Stimulated activated naive CD8-positive, alpha-beta T cell treated with anti-CD3 and anti-CD28 coated beads, Interleukin-15, amount 100 ng/mL, for 72 hours (primary cell): Measurements from ENCODE around the gene SH3TC1.

Experiments
- ATAC-seq: fragments of 150-1000 bp; cut with Tn5 transposase; 2 replicates; pipeline ENCODE4 v1.10.0; 2021; ENCODE audit warnings: mild to moderate bottlenecking, moderate library complexity
- DNase-seq, 2 donors: peaks; one replicate each; pipeline ENCODE4 v3.0.0; 2021 to 2022
- H3K27ac Mint-ChIP-seq, 2 donors: one replicate each; pipeline ENCODE4 v1.8.0; 2022; ENCODE audit warnings: mild to moderate bottlenecking in 2 of 2, mixed read lengths in 2 of 2, moderate library complexity in 2 of 2
- H3K27me3 Mint-ChIP-seq: one replicate; pipeline ENCODE4 v1.8.0; 2022; ENCODE audit warnings: mixed read lengths
- H3K4me1 Mint-ChIP-seq: one replicate; pipeline ENCODE4 v1.8.0; 2022; ENCODE audit warnings: mild to moderate bottlenecking, mixed read lengths
- H3K4me3 Mint-ChIP-seq, 2 donors: one replicate each; pipeline ENCODE4 v1.8.0; 2022; ENCODE audit warnings: mild to moderate bottlenecking in 2 of 2, mixed read lengths in 2 of 2, moderate library complexity in 1 of 2
- H3K9me3 Mint-ChIP-seq, 2 donors: one replicate each; pipeline ENCODE4 v1.8.0; 2022; ENCODE audit warnings: mixed read lengths in 2 of 2

Gene SH3TC1

DNA sequence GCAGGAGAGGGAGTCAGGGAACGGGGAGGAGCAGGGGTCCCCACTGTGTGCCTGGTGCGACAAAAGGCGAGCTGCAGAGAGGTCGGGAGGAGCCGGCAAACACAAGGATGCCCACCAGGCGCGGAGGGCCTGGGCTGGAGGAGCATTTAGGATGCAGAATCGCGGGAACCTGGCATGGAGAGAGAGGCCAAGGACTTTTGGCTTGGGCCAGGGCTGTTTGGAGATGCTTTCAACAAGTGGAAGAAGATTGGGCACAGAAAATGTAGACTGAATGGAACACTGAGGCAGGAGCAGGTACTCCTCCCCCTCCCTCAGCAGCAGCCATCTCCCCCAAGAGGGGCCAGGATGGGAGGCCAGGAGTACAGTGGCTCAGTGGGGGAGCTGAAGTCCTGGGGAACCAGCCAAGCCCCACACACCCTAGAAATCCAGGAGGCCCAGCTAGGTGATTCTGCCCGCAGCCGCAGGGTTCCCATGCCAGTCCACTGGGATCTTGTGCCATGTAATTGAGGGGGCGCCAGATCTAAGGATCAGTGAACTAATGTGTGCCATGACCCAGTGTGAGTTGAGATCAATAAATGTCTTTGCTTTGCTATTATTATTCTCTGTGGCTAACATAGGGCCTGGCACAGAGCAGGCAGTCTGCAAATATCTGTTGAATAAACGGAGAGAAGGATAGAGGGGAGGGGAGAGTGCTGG lies 39.4 kb upstream of the SH3TC1 start:
- peak overlapping the region; percentile 96 to 100 for H3K4me3 Mint-ChIP-seq

DNA sequence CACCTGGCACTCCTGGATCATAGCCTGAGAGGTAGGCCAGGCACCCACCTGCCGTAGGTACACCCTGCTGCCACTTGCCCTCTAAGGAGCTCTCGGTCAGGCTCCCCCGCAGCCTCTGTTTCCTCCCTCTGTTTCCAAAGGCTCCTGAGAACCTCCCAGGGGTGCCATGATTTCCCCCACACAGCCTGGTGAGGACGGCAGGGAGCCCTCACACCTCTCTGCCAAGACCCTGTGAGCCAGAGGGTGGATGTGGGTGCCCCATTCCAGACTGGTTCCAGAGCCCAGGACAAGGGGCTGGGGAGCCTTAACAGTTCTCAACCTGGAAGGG lies 38.9 kb upstream of the SH3TC1 start:
- Mint-ChIP-seq H3K4me3 (peak overlapping the region; percentile 96 to 100), H3K27ac (no peak overlapping the region), H3K4me1 (peaks cover 20% of the 10 kb centered on the region), H3K27me3 (peaks cover 24% of the 10 kb centered on the region), H3K9me3 (no peaks in the 10 kb centered on the region)
- DNase-seq (no peak), ATAC-seq (no peak)

More for the DNA sequence above, 39.4 kb upstream of the SH3TC1 start:
- Mint-ChIP-seq H3K27ac (no peak overlapping the region), H3K27me3 (peaks cover 24% of the 10 kb centered on the region), H3K4me1 (peaks cover 20% of the 10 kb centered on the region), H3K9me3 (no peaks in the 10 kb centered on the region)
- no peak for ATAC-seq
- DNase-seq: no peak

DNA sequence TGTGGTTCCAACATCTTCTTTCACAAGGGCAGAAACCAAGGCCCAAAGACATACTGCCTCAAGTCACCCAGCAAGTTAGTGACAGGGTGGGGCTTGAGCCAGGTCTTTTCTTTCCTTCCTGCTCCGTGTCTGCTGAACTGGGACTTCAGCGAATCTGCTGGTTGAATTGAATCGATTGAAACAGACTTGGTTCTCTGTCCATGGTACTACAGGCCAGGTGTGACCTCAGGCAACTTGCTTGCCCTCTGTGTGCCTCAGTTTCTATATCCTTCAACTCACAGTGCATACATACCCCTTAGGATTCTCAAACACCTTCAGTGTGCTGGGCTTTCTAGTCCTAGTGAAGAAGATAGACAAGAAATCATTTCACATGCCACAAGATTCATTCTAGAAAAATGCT lies 38.5 kb upstream of the SH3TC1 start:
- Mint-ChIP-seq H3K4me1 (peaks cover 20% of the 10 kb centered on the region), H3K27me3 (peaks cover 24% of the 10 kb centered on the region), H3K4me3 (no peak overlapping the region), H3K27ac (no peak overlapping the region), H3K9me3 (no peaks in the 10 kb centered on the region)
- no peak for ATAC-seq
- no peak for DNase-seq

DNA sequence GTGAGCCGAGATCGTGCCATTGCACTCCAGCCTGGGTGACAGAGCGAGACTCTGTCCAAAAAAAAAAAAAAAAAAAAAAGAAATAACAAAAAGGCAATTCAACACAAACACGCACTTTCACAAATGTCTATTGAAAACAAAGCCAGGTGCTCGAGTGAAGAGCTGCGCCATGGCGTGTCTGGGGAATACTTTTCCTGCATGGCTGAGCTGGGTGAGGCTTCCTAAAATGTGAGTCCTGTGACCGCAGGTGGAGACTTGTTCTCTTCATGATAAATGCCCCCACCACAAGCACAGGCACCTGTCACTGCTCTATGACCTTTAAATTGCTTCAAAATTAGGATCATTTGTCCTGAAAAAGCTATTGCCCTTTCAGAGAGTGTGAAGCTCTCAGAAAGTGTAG lies 36.5 kb upstream of the SH3TC1 start:
- ATAC-seq: no peak
- no peak overlapping the region for H3K27ac Mint-ChIP-seq
- H3K9me3 Mint-ChIP-seq: peaks cover 0 to 8% of the 10 kb centered on the region in 2 donors

DNA sequence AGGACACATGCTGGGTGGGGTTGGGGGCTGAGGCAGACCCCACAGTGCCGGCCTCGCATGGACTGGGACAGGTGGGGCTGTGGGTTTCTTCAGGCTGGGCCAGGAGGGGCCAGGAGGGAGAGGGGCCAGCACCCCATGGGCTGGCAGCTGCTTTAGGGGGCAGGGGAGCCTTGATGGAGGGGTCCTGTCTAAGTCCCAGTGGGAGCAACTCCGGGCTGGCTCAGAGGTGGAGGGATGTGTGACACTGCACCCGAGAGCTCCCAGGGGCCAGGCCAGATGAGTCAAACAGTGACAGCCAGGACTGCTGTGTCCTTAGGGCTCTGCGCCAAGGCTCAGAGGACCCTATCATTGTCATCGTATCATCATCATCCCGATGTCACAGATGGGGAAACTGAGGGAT lies 36.1 kb upstream of the SH3TC1 start:
- peaks cover 0 to 8% of the 10 kb centered on the region in 2 donors for H3K9me3 Mint-ChIP-seq
- peaks cover 15% of the 10 kb centered on the region for H3K4me1 Mint-ChIP-seq
- ATAC-seq (no peak), DNase-seq (no peak)
- peaks cover 13% of the 10 kb centered on the region for H3K27me3 Mint-ChIP-seq
- no peak overlapping the region for H3K27ac Mint-ChIP-seq
- no peak overlapping the region for H3K4me3 Mint-ChIP-seq

More for the DNA sequence above, 36.5 kb upstream of the SH3TC1 start:
- DNase-seq: no peak
- Mint-ChIP-seq H3K4me1 (peaks cover 16% of the 10 kb centered on the region), H3K4me3 (no peak overlapping the region), H3K27me3 (peaks cover 16% of the 10 kb centered on the region)

DNA sequence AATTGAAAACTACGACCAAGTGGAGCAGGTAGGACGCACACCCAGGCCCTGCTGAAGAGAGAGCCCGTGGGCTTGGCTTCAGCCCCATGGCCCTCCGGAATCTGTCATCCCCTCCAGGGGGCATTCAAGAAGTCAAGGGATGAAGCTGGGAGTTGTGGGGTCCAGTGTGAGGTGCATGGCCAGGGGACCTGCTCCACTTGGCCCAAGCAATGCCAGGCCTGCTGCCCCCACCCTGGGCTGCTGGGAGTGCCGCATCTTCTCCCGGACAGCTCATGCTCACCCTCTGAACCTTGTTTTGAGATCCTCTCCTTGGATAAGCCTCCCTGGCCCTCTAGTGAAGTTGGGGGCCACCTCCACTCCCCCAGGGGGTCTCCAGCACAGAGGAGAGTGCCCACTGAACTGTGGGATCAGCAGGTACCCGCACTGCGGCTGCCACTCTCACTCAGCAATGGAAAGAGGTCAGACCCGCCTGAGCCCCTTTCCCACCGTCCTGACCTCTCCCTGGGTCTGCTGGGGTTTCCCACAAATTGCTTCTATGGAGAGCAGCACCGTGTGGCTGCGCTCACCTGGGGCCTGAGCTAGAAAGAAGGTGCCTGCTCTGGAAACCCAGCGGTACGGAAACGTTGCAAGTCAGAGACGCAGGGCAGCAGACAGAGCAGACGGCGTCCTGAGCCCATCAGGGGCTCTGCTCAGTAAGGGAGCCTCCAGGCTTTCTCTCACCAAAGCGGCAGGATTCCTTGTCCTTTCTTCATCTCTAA lies 35.5 kb upstream of the SH3TC1 start:
- Mint-ChIP-seq H3K4me3 (no peak overlapping the region), H3K4me1 (peaks cover 15% of the 10 kb centered on the region), H3K9me3 (peaks cover 0 to 8% of the 10 kb centered on the region in 2 donors), H3K27ac (no peak overlapping the region), H3K27me3 (peaks cover 13% of the 10 kb centered on the region)
- ATAC-seq (no peak), DNase-seq (no peak)

DNA sequence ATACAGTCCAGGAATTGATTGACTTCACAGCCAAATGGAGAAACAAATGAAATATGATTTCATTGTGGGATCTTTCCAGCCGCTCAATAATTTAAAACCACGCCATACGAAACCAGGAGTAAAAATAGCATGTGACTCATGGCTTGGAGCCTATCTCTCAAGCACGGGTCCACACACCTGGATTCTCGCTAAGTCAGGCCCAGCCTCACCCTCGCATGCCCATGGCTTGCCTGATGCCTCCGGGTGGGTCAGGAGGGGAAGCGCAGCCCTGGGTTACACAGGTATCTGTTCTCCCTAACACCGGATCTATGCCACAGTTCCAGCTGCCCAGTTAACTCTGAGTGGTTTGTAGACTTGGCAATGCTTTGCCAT lies 34.9 kb upstream of the SH3TC1 start:
- Mint-ChIP-seq H3K4me1 (peaks cover 10% of the 10 kb centered on the region), H3K9me3 (peaks cover 0 to 8% of the 10 kb centered on the region in 2 donors), H3K27me3 (peaks cover 7% of the 10 kb centered on the region), H3K27ac (no peak overlapping the region), H3K4me3 (no peak overlapping the region)
- DNase-seq (no peak), ATAC-seq (no peak)

DNA sequence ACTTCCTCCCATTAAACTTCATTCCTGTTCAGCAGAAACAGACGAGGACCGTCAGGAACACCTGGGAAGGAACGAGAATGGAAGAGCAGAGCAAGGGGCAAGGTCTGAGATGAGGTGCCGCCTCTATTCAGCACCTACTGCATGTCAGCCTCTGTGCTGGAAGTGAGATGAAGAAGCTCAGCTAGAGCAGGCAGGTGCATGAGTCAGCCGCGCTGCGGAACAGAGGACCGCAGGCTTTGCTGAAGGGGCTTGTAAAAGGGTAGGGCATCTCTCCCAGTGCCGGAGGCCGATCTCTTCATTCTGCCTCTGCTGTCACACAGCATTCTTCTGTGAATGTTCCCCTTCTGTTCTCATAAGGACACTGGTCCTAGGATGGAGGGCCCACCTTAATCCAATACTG lies 34.4 kb upstream of the SH3TC1 start:
- no peak for ATAC-seq
- Mint-ChIP-seq H3K27me3 (peaks cover 2% of the 10 kb centered on the region), H3K4me3 (no peak overlapping the region), H3K9me3 (peaks cover 0 to 8% of the 10 kb centered on the region in 2 donors), H3K27ac (no peak overlapping the region), H3K4me1 (peaks cover 5% of the 10 kb centered on the region)
- no peak for DNase-seq

DNA sequence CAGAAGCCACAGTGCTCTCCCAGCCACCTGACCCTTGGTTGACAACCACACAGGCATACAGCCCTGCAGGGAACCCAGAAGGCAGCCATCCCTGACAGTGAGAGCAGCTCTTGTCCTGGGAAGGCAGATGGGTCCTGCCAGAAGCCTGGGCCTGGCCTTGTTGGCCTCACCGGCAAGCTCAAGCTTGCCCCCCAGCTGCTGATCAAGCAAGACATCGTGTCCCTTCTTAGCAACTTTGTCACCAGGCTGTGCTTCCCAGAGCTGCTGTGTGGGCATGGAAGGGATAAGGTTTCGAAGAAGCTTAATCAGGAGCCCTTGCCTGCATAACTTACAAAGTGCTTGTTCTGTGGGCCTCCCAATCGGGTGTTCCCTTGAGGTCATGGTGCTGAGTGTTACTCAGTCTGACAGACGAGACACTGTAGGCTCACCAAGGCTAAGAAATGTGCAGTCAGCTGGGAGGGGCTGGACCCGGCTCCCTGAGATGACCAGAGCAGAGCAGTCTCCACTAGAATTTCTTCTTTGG lies 33.7 kb upstream of the SH3TC1 start:
- H3K9me3 Mint-ChIP-seq: peaks cover 0 to 8% of the 10 kb centered on the region in 2 donors
- no peaks in the 10 kb centered on the region for H3K27me3 Mint-ChIP-seq
- DNase-seq (no peak), ATAC-seq (no peak)
- H3K27ac Mint-ChIP-seq: no peak overlapping the region
- H3K4me3 Mint-ChIP-seq: no peak overlapping the region
- H3K4me1 Mint-ChIP-seq: no peaks in the 10 kb centered on the region

DNA sequence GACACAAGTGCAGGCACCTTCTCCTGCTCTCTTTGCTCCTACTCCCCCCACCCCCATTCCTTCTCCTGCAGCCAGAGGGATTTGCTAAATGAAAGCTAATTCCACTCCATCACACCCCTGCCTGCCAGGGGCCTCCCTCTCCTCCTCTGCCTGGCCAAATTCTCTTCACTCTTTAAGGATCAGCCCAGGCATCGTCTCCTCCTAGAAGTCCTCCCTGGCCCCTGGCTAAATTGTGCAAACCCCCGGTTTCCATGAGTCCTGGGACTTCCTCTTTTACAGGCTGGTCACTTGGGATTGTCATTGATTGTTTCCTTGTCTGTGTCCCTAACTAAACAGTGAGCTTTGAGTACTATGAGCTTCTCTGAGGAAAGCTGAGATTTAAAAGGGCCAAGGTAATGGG lies 31.8 kb upstream of the SH3TC1 start:
- ATAC-seq: no peak
- no peak for DNase-seq
- peaks cover 0 to 8% of the 10 kb centered on the region in 2 donors for H3K9me3 Mint-ChIP-seq
- peaks cover 8% of the 10 kb centered on the region for H3K4me1 Mint-ChIP-seq
- H3K27ac Mint-ChIP-seq: no peak overlapping the region
- peaks cover 13% of the 10 kb centered on the region for H3K27me3 Mint-ChIP-seq
- no peak overlapping the region for H3K4me3 Mint-ChIP-seq

DNA sequence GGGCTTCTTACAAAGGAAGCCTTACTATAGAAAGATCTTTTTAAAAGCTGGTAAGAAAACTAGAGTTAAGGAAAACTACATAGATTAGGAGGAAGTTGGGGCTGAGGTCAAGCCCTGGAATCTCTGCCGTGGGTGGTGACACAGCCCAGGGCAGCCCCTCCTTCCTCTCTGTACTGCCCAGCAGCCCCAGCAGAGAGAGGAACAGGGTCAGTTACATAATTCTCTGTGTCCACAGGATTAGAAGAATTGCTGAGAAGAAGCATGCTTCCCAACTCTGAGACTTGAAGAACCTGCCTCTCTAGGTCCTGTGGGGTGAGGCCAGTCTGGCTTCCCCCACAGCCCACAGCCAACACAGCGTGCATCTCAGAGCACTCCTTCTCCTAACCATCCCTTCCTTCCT lies 31.3 kb upstream of the SH3TC1 start:
- ATAC-seq (no peak), DNase-seq (no peak)
- no peak overlapping the region for H3K27ac Mint-ChIP-seq
- peaks cover 12% of the 10 kb centered on the region for H3K4me1 Mint-ChIP-seq
- H3K27me3 Mint-ChIP-seq: peaks cover 17% of the 10 kb centered on the region
- no peak overlapping the region for H3K4me3 Mint-ChIP-seq
- H3K9me3 Mint-ChIP-seq: peaks cover 0 to 8% of the 10 kb centered on the region in 2 donors

DNA sequence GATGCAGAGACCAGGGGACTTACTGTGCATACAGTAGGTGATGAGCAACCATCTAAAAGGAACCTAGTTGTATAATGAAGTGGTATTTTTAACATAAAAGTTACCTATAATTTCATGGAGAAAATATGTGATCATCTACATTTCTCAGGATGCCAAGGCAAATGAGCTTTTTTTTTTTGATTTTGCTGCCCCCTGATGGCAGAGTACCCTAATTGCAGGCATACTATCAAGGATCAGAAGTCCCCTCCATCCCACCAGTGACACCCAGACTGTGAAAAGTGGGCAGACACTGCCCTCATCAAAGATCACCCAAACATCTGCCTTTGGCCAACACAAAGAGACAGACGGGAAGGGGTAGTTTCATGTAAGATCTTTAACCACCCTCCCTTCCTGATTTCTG lies 30.9 kb upstream of the SH3TC1 start:
- Mint-ChIP-seq H3K27me3 (peaks cover 17% of the 10 kb centered on the region), H3K27ac (no peak overlapping the region), H3K9me3 (peaks cover 0 to 8% of the 10 kb centered on the region in 2 donors), H3K4me3 (no peak overlapping the region), H3K4me1 (peaks cover 12% of the 10 kb centered on the region)
- no peak for ATAC-seq
- no peak for DNase-seq

DNA sequence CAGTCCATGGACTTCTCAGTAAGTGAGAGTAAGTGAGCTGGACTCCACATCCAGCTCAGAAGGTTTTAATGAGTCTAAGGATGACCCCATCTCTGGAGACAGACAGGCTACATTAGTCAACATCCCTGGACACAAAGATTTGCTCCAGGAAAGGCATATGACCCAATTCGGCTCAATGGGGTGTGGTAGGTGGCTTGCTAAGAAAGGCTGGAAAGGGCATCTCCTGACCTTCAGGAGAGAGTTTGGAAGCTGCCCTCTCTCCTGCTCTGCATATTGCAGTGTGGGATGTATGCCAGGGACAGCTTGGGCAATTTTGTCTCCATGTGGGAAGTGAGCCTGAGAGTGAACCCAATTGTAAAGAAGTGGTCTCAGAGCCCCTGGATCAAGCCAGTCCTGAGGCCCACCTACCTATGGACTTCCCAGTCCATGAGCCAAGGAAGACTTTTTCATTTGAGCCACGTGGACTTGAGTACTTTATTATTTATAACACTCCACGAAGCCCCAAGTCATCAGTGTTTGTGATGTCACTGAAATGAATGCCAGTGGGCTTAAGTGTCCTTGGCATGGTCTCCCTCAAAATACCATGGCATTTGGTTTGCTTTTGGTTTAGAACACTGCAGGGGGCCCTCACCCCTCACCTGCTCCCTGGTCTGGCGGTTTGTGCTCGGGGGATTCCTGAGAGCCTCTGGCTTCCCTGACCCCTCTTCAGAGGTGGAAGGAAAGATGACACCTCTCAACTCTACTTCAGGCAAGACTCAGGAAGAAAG lies 30.1 kb upstream of the SH3TC1 start:
- Mint-ChIP-seq H3K4me1 (peaks cover 12% of the 10 kb centered on the region), H3K4me3 (no peak overlapping the region), H3K27me3 (peaks cover 17% of the 10 kb centered on the region), H3K9me3 (peaks cover 0 to 8% of the 10 kb centered on the region in 2 donors), H3K27ac (peak overlapping the region in 1 of 2 donors; percentile 2)
- no peak for ATAC-seq
- DNase-seq: no peak

DNA sequence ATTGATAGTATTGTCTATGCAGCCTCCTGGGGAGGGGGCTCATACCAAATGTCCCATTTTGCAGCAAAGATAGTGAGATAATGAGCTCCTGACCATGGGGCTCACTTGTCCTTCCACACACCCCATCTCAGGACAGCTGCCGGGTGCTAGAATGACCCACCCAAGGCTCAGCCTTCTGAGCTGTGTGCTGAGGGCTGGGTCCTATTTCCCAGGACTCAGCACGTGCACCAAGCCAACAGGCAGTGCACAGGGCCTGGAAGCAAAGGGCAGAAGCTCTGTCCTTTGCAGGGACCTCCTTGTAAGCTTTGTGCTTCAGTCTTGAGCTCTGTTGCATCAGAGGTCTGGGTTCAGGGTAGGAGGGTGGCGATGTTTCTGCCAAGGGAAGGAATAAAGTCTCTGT lies 29.3 kb upstream of the SH3TC1 start:
- no peak for DNase-seq
- Mint-ChIP-seq H3K9me3 (peaks cover 0 to 8% of the 10 kb centered on the region in 2 donors), H3K4me3 (no peak overlapping the region), H3K4me1 (peaks cover 12% of the 10 kb centered on the region), H3K27ac (no peak overlapping the region), H3K27me3 (peaks cover 17% of the 10 kb centered on the region)
- ATAC-seq: no peak

DNA sequence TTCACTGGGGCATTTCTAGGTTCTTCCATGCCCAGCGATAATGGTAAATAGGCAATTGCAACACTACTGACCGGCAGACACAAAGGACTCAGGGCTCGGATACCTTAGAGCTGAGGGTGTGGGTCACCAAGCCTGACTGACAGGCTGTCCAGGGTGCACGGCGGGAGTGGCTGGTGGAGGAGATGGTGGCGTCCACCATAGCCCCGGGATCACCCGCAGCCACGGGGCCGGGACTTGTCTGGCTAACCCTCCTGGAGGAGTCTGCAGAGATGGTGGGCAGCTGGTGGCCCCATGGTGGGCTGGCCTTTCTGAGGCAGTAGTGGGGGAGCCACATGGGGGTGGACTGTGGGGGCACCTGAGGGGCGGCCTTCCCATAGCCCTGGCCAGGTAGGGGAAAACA lies 28.7 kb upstream of the SH3TC1 start:
- Mint-ChIP-seq H3K9me3 (peaks cover 0 to 8% of the 10 kb centered on the region in 2 donors), H3K27me3 (peaks cover 17% of the 10 kb centered on the region), H3K27ac (no peak overlapping the region), H3K4me1 (peaks cover 12% of the 10 kb centered on the region), H3K4me3 (no peak overlapping the region)
- peak; percentile 31 for ATAC-seq
- no peak for DNase-seq

DNA sequence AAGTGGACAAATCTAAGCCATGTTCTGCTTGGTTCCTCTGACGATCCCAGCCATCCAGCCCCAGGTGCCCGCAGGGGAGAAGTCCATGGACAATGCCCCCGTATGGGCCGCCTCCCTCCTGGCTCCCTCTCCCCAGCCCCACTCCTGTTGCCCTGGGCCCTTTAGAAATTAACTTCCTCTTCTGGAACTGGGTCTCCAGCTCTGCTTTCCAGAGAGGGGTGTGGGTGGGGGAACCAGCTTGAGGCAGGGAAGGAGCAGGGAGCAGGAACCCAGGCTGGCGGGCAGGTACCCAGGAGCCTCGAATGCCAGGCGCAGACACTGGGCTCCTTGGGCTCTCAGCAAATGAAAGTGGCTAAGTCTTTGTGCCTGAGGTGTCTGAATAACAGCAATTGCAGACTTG lies 27.8 kb upstream of the SH3TC1 start:
- H3K27ac Mint-ChIP-seq: no peak overlapping the region
- DNase-seq (no peak), ATAC-seq (no peak)
- H3K4me1 Mint-ChIP-seq: peaks cover 12% of the 10 kb centered on the region
- peaks cover 17% of the 10 kb centered on the region for H3K27me3 Mint-ChIP-seq
- no peak overlapping the region for H3K4me3 Mint-ChIP-seq
- peaks cover 0 to 8% of the 10 kb centered on the region in 2 donors for H3K9me3 Mint-ChIP-seq
